H1 (cell line): ENCODE data around the gene YBX3.
A peak's percentile ranks its signal among the peaks of the same experiment; 100 is the strongest.

Experiments
- ATF3 ChIP-seq: IDR thresholded peaks from 2 replicates; pipeline ENCODE4 v1.6.1; 2011; ENCODE audit warnings: low read depth, mild to moderate bottlenecking, low read length; ENCODE audit not compliant: insufficient read depth
- BCL11A ChIP-seq, 2 experiments: IDR thresholded peaks; one replicate each; pipeline ENCODE4 v1.6.1; 2011; ENCODE audit warnings: low read depth in 2 of 2, low read length in 2 of 2, mild to moderate bottlenecking in 2 of 2
- CTCF ChIP-seq, 3 experiments: IDR thresholded peaks; 1 replicate in 2 of 3; 2 replicates in 1 of 3; pipeline versions ENCODE4 v1.5.1 to v1.6.1; 2011; ENCODE audit warnings: low read length in 3 of 3, mild to moderate bottlenecking in 3 of 3, inconsistent platforms in 2 of 3, low read depth in 1 of 3, moderate library complexity in 1 of 3; ENCODE audit not compliant: insufficient read depth in 1 of 3; ENCODE audit errors: control extremely low read depth in 1 of 3
- EGR1 ChIP-seq: IDR thresholded peaks from 2 replicates; pipeline ENCODE4 v1.6.1; 2011; ENCODE audit warnings: low read depth, low read length, borderline replicate concordance
- EP300 ChIP-seq, 2 experiments: IDR thresholded peaks; 1 replicate in 1 of 2; 2 replicates in 1 of 2; pipeline ENCODE4 v1.6.1; 2011 to 2012; ENCODE audit warnings: low read depth in 2 of 2, low read length in 2 of 2, mild to moderate bottlenecking in 2 of 2, borderline replicate concordance in 1 of 2, inconsistent platforms in 1 of 2, moderate library complexity in 1 of 2
- GABPA ChIP-seq: IDR thresholded peaks from 2 replicates; pipeline ENCODE4 v1.6.1; 2011; ENCODE audit warnings: mild to moderate bottlenecking, low read length, moderate library complexity, borderline replicate concordance; ENCODE audit not compliant: insufficient read depth
- JUN ChIP-seq: IDR thresholded peaks from 2 replicates; pipeline ENCODE4 v1.6.1; 2011; ENCODE audit warnings: low read depth, mild to moderate bottlenecking, improper control_type of control experiment, low read length
- MAX ChIP-seq: IDR thresholded peaks from 2 replicates; pipeline ENCODE4 v1.6.1; 2012; ENCODE audit warnings: inconsistent platforms
- POLR2A ChIP-seq, 2 experiments: IDR thresholded peaks; 1 replicate in 1 of 2; 2 replicates in 1 of 2; pipeline ENCODE4 v1.6.1; 2011; ENCODE audit warnings: low read depth in 2 of 2, low read length in 2 of 2, mild to moderate bottlenecking in 2 of 2; ENCODE audit errors: control extremely low read depth in 1 of 2
- POLR2AphosphoS5 ChIP-seq: IDR thresholded peaks from 2 replicates; pipeline ENCODE4 v1.6.1; 2011; ENCODE audit warnings: low read depth, low read length
- SP1 ChIP-seq: IDR thresholded peaks from 2 replicates; pipeline ENCODE4 v1.6.1; 2011; ENCODE audit warnings: low read depth, low read length
- YY1 ChIP-seq: IDR thresholded peaks from 2 replicates; pipeline ENCODE4 v1.6.1; 2011; ENCODE audit warnings: low read depth, mild to moderate bottlenecking, low read length

GRCh38 chr12:10771132-10771733 lies 48.1 kb upstream of the YBX3 start:
- TF ChIP-seq SP1: no peak
- TF ChIP-seq JUN: no peak
- no peak for TF ChIP-seq EGR1
- no peak for TF ChIP-seq GABPA
- TF ChIP-seq YY1: no peak
- no peak for TF ChIP-seq POLR2A (IDR thresholded peaks at IDR 0.05; ENCODE audit: control extremely low read depth in 1 of 2, low read depth in 2 of 2, low read length in 2 of 2)
- no peak for TF ChIP-seq BCL11A (IDR thresholded peaks at IDR 0.05; ENCODE audit: low read depth in 2 of 2, low read length in 2 of 2)
- TF ChIP-seq MAX: no peak
- TF ChIP-seq CTCF (IDR thresholded peaks at IDR 0.05; ENCODE audit: control extremely low read depth in 1 of 3, insufficient read depth in 1 of 3, low read depth in 1 of 3, low read length in 3 of 3): peak in 2 of 3 experiments; percentile 28 to 47; a peak in 2 of 4 replicates
- TF ChIP-seq POLR2AphosphoS5: no peak
- no peak for TF ChIP-seq ATF3
- TF ChIP-seq EP300 (IDR thresholded peaks at IDR 0.05; ENCODE audit: borderline replicate concordance in 1 of 2, low read depth in 2 of 2, low read length in 2 of 2): no peak
